ENCODE measurements around the gene FLOT1.
"Not testable (repeated sequence)": the region's sequence is repeated elsewhere in the genome, so short reads cannot be mapped to it uniquely, and the experiment has no call there.

The FLOT1 gene

GRCh38 chr6:30761791-30762429 is 19.4 kb upstream of the FLOT1 start:
- no peak for DNase-seq (ENCODE audit: low read depth, low spot score)
- no peak overlapping the region for H3K4me3 ChIP-seq (ENCODE audit: low read depth, low read length)
- TF ChIP-seq CTCF (IDR thresholded peaks at IDR 0.05; ENCODE audit: low read depth, low read length) = no peak
- in situ Hi-C loops (cut with HindIII; ENCODE audit: low sequenced_read_pairs) = no loop called here

DNA sequence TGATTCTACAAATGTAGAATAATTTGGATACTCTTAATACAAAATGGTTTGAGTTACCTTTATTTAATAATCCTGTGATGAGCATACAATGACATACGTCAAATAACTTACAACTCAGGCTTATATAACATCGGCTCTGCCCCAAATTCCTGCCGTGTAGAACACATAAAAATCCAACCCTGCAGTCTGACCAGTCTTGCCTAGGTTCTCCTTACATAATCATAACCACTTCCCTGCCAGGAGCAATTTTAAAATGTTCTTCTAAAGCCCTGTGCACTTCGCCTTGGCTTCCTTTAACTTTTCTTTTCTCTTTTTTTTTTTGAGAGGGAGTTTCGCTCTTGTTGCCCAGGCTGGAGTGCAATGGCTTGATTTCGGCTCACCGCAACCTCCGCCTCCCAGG is 18.1 kb upstream of the FLOT1 start:
- no peak for DNase-seq (ENCODE audit: low read depth, low spot score)
- in situ Hi-C loops (cut with HindIII; ENCODE audit: low sequenced_read_pairs) = no loop called here
- no peak overlapping the region for H3K4me3 ChIP-seq (ENCODE audit: low read depth, low read length)
- no peak for TF ChIP-seq CTCF (IDR thresholded peaks at IDR 0.05; ENCODE audit: low read depth, low read length)

- no peak overlapping the region for H3K4me3 ChIP-seq (ENCODE audit: low read depth, low read length)
- no peak for TF ChIP-seq CTCF (IDR thresholded peaks at IDR 0.05; ENCODE audit: low read depth, low read length)
- in situ Hi-C loops (cut with HindIII; ENCODE audit: low sequenced_read_pairs) = no loop called here
- DNase-seq (ENCODE audit: low read depth, low spot score) = peak; percentile 95
Measured at GRCh38 chr6:30759575-30760239, 17.2 kb upstream of the FLOT1 start.

DNA sequence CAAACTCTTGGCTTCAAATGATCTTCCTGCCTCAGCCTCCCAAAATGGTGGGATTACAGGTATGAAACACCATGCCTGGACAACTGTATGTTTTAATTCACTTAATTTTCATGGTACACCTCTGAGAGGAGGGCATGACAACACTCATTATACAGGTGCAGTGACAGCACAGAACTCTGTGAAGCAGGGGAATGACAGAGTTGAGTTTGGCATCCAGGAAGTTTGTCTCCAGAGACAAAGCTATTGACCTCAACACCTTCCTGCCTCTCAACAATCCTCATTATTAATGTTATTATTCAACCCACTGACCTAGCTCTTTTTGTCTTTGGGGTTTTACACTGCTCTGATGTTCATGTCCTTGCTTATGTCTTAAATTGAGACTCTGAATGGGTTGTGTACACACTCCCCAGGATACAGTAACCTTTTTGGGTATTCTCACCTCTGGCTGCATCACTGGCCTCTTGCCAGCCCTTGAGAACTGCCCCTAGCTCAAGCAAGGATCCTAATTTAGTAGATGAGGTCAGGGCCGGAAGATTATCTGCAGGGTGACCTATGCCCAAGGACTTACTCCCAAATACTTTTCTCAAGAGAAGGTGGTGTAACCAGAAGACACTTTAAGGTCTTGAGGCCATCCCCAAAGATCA is 14.9 kb upstream of the FLOT1 start:
- in situ Hi-C loops (cut with HindIII; ENCODE audit: low sequenced_read_pairs) = no loop called here
- DNase-seq (ENCODE audit: low read depth, low spot score) = no peak
- no peak overlapping the region for H3K4me3 ChIP-seq (ENCODE audit: low read depth, low read length)
- no peak for TF ChIP-seq CTCF (IDR thresholded peaks at IDR 0.05; ENCODE audit: low read depth, low read length)

- in situ Hi-C loops (cut with HindIII; ENCODE audit: low sequenced_read_pairs); H3K4me3 ChIP-seq (ENCODE audit: low read depth, low read length); DNase-seq (ENCODE audit: low read depth, low spot score): not testable (repeated sequence)
Measured at GRCh38 chr6:30756405-30757003, 14.0 kb upstream of the FLOT1 start.

DNA sequence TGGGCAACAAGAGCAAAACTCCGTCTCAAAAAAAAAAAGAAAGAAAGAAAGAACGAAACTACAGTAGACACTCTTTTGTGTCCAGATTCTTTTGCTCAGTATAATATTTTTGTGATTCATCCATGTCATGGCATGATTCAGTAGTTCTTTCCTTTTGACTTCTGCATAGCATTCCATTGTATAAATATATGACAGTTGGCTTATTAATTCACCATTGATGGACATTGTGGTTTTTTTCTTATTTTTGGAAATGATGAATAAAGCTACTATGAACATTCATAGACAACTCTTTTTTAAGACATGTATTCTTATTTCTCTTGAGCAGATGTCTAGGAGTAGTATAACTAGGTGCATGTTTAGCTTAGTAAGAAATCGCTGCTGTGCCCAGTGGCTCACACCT is 12.1 kb upstream of the FLOT1 start:
- no peak for TF ChIP-seq CTCF (IDR thresholded peaks at IDR 0.05; ENCODE audit: low read depth, low read length)
- no peak for DNase-seq (ENCODE audit: low read depth, low spot score)
- H3K4me3 ChIP-seq (ENCODE audit: low read depth, low read length) = no peak overlapping the region
- in situ Hi-C loops (cut with HindIII; ENCODE audit: low sequenced_read_pairs) = no loop called here

Data from astrocyte of the spinal cord (primary cell).